Measurements from ENCODE around the gene TSPAN9. TPM values are rescaled to one million over a fixed set of nuclear protein-coding genes. Genes with fewer than 3 reads are reported as not detected.

TSPAN9 gene
- total RNA-seq, 1 donor from 2014 or later, result 23.8 TPM

- no peaks in the 10 kb centered on the region for H3K36me3 Mint-ChIP-seq (ENCODE audit: low read depth)
- TF ChIP-seq CTCF (conservative IDR thresholded peaks at IDR 0.05), result no peak
These were observed 31.7 kb upstream of the TSPAN9 start for GRCh38 chr12:3045494-3045893.

GRCh38 chr12:3045989-3046388 is 31.2 kb upstream of the TSPAN9 start:
- Mint-ChIP-seq H3K27me3 (ENCODE audit: low read depth) (no peaks in the 10 kb centered on the region), H3K4me3 (no peak overlapping the region), H3K36me3 (ENCODE audit: low read depth) (no peaks in the 10 kb centered on the region), H3K4me1 (peaks cover 16% of the 10 kb centered on the region), H3K9me3 (no peaks in the 10 kb centered on the region), H3K27ac (ENCODE audit: unreplicated experiment) (peak overlapping the region; percentile 67)
- TF ChIP-seq CTCF (conservative IDR thresholded peaks at IDR 0.05), result no peak
- DNase-seq (ENCODE audit: low read depth, low spot score), result no peak

More at GRCh38 chr12:3045494-3045893, 31.7 kb upstream of the TSPAN9 start:
- Mint-ChIP-seq H3K27ac (ENCODE audit: unreplicated experiment) (no peak overlapping the region), H3K9me3 (no peaks in the 10 kb centered on the region), H3K27me3 (ENCODE audit: low read depth) (no peaks in the 10 kb centered on the region), H3K4me1 (peaks cover 16% of the 10 kb centered on the region), H3K4me3 (no peak overlapping the region)
- DNase-seq (ENCODE audit: low read depth, low spot score), result no peak

- H3K4me1 Mint-ChIP-seq, result peaks cover 13% of the 10 kb centered on the region
- no peak for TF ChIP-seq CTCF (conservative IDR thresholded peaks at IDR 0.05)
- DNase-seq (ENCODE audit: low read depth, low spot score), result no peak
- no peaks in the 10 kb centered on the region for H3K9me3 Mint-ChIP-seq
- no peaks in the 10 kb centered on the region for H3K36me3 Mint-ChIP-seq (ENCODE audit: low read depth)
- H3K4me3 Mint-ChIP-seq, result no peak overlapping the region
- H3K27me3 Mint-ChIP-seq (ENCODE audit: low read depth), result no peaks in the 10 kb centered on the region
- H3K27ac Mint-ChIP-seq (ENCODE audit: unreplicated experiment), result peak overlapping the region; percentile 67
These were observed 30.6 kb upstream of the TSPAN9 start for GRCh38 chr12:3046441-3047200.

GRCh38 chr12:3047961-3048360 is 29.2 kb upstream of the TSPAN9 start:
- DNase-seq (ENCODE audit: low read depth, low spot score), result no peak
- no peak for TF ChIP-seq CTCF (conservative IDR thresholded peaks at IDR 0.05)
- H3K27me3 Mint-ChIP-seq (ENCODE audit: low read depth), result no peaks in the 10 kb centered on the region
- H3K27ac Mint-ChIP-seq (ENCODE audit: unreplicated experiment), result peak overlapping the region; percentile 39
- H3K36me3 Mint-ChIP-seq (ENCODE audit: low read depth), result no peaks in the 10 kb centered on the region
- H3K4me1 Mint-ChIP-seq, result peaks cover 11% of the 10 kb centered on the region
- no peak overlapping the region for H3K4me3 Mint-ChIP-seq
- no peaks in the 10 kb centered on the region for H3K9me3 Mint-ChIP-seq

GRCh38 chr12:3048540-3048939 is 28.6 kb upstream of the TSPAN9 start:
- no peak overlapping the region for H3K27ac Mint-ChIP-seq (ENCODE audit: unreplicated experiment)
- H3K4me1 Mint-ChIP-seq, result peaks cover 11% of the 10 kb centered on the region
- H3K27me3 Mint-ChIP-seq (ENCODE audit: low read depth), result no peaks in the 10 kb centered on the region
- H3K36me3 Mint-ChIP-seq (ENCODE audit: low read depth), result no peaks in the 10 kb centered on the region
- DNase-seq (ENCODE audit: low read depth, low spot score), result no peak
- H3K9me3 Mint-ChIP-seq, result no peaks in the 10 kb centered on the region
- TF ChIP-seq CTCF (conservative IDR thresholded peaks at IDR 0.05), result no peak
- no peak overlapping the region for H3K4me3 Mint-ChIP-seq

Data from neural crest cell (in vitro differentiated cells).